ENCODE results near the gene S100A3.

GRCh38 chr1:153539395-153540093, 9.5 kb downstream of the S100A3 start:
- no peak for TF ChIP-seq TAF1 (IDR thresholded peaks at IDR 0.05; ENCODE audit: borderline replicate concordance, low read depth, low read length)
- TF ChIP-seq POLR2A (IDR thresholded peaks at IDR 0.05; ENCODE audit: low read depth, low read length) = no peak

Measured in GM12892 (cell line).